ACC112 (cell line): ENCODE measurements around the gene GRHL1.
A peak's percentile ranks its signal among the peaks of the same experiment; 100 is the strongest.

Experiments used
- H2AFZ ChIP-seq: fragments of 200-600 bp; sonication (generic); one replicate; pipeline ENCODE4 v1.6.0; 2017; ENCODE audit warnings: antibody characterized with exemption, low read length; ENCODE audit not compliant: unreplicated experiment
- H3K27ac ChIP-seq: fragments of 200-600 bp; sonication (generic); 2 replicates; pipeline ENCODE4 v1.5.1; 2014; ENCODE audit warnings: low read depth, mild to moderate bottlenecking, antibody characterized with exemption, low read length, moderate library complexity
- H3K27me3 ChIP-seq: fragments of 200-600 bp; sonication (generic); 2 replicates; pipeline ENCODE4 v1.6.1; 2014; ENCODE audit warnings: mild to moderate bottlenecking, antibody characterized with exemption, low read length, moderate library complexity, mixed read lengths; ENCODE audit not compliant: insufficient read depth
- H3K36me3 ChIP-seq: fragments of 200-600 bp; sonication (generic); 2 replicates; pipeline ENCODE4 v1.6.1; 2016; ENCODE audit warnings: mild to moderate bottlenecking, antibody characterized with exemption, low read length, moderate library complexity, mixed read lengths; ENCODE audit not compliant: insufficient read depth
- H3K4me1 ChIP-seq: fragments of 200-600 bp; sonication (generic); one replicate; pipeline ENCODE4 v1.6.1; 2016; ENCODE audit warnings: low read length, mixed read lengths; ENCODE audit not compliant: insufficient read depth, unreplicated experiment, control insufficient read depth
- H3K4me3 ChIP-seq: fragments of 200-600 bp; sonication (generic); 2 replicates; pipeline ENCODE4 v1.5.1; 2014; ENCODE audit warnings: mild to moderate bottlenecking, low read depth, low read length
- H3K79me2 ChIP-seq: fragments of 200-600 bp; sonication (generic); one replicate; pipeline ENCODE4 v1.6.0; 2016; ENCODE audit warnings: low read length; ENCODE audit not compliant: control insufficient read depth, unreplicated experiment, insufficient read depth

GRHL1 gene

GRCh38 chr2:10003206-10004125, 52.0 kb downstream of the GRHL1 start:
- H3K4me1 ChIP-seq = peaks cover 10% of the 10 kb centered on the region
- H3K27ac ChIP-seq = no peak overlapping the region
- H3K4me3 ChIP-seq = no peak overlapping the region
- H3K27me3 ChIP-seq = no peaks in the 10 kb centered on the region
- no peaks in the 10 kb centered on the region for H3K36me3 ChIP-seq
- no peaks in the 10 kb centered on the region for H3K79me2 ChIP-seq
- no peak overlapping the region for H2AFZ ChIP-seq

- H3K79me2 ChIP-seq = no peaks in the 10 kb centered on the region
- no peak overlapping the region for H3K27ac ChIP-seq
- H3K4me3 ChIP-seq = no peak overlapping the region
- no peaks in the 10 kb centered on the region for H3K36me3 ChIP-seq
- no peaks in the 10 kb centered on the region for H3K27me3 ChIP-seq
- H2AFZ ChIP-seq = no peak overlapping the region
- H3K4me1 ChIP-seq = peaks cover 12% of the 10 kb centered on the region
Measured at GRCh38 chr2:10004401-10004800, 52.9 kb downstream of the GRHL1 start.

- Histone ChIP-seq H3K36me3 (no peaks in the 10 kb centered on the region), H3K27me3 (no peaks in the 10 kb centered on the region), H3K4me1 (peaks cover 15% of the 10 kb centered on the region), H2AFZ (no peak overlapping the region), H3K27ac (no peak overlapping the region), H3K4me3 (no peak overlapping the region), H3K79me2 (no peaks in the 10 kb centered on the region)
Measured at GRCh38 chr2:10004836-10005235, 53.3 kb downstream of the GRHL1 start.

- Histone ChIP-seq H3K79me2 (no peaks in the 10 kb centered on the region), H3K4me1 (peaks cover 22% of the 10 kb centered on the region), H2AFZ (no peak overlapping the region), H3K27me3 (no peaks in the 10 kb centered on the region), H3K27ac (no peak overlapping the region), H3K36me3 (no peaks in the 10 kb centered on the region), H3K4me3 (no peak overlapping the region)
Measured at GRCh38 chr2:10005461-10006235, 54.2 kb downstream of the GRHL1 start.

GRCh38 chr2:10006236-10007161, 55.0 kb downstream of the GRHL1 start:
- no peaks in the 10 kb centered on the region for H3K36me3 ChIP-seq
- H2AFZ ChIP-seq = no peak overlapping the region
- no peak overlapping the region for H3K4me3 ChIP-seq
- no peak overlapping the region for H3K27ac ChIP-seq
- H3K27me3 ChIP-seq = no peaks in the 10 kb centered on the region
- peaks cover 22% of the 10 kb centered on the region for H3K4me1 ChIP-seq
- no peaks in the 10 kb centered on the region for H3K79me2 ChIP-seq

- H3K4me1 ChIP-seq = peaks cover 22% of the 10 kb centered on the region
Measured at GRCh38 chr2:10007435-10007834, 55.9 kb downstream of the GRHL1 start.

GRCh38 chr2:10007921-10008808, 56.7 kb downstream of the GRHL1 start:
- peak overlapping the region; percentile 12 for H2AFZ ChIP-seq
- H3K79me2 ChIP-seq = no peaks in the 10 kb centered on the region
- peak overlapping the region; percentile 4; the same call in 1 of the 2 replicates for H3K4me3 ChIP-seq
- H3K4me1 ChIP-seq = peaks cover 22% of the 10 kb centered on the region
- H3K27ac ChIP-seq = no peak overlapping the region
- no peaks in the 10 kb centered on the region for H3K36me3 ChIP-seq
- H3K27me3 ChIP-seq = no peaks in the 10 kb centered on the region

More at GRCh38 chr2:10007435-10007834, 55.9 kb downstream of the GRHL1 start:
- Histone ChIP-seq H3K27ac (no peak overlapping the region), H3K4me3 (no peak overlapping the region), H2AFZ (no peak overlapping the region), H3K79me2 (no peaks in the 10 kb centered on the region), H3K36me3 (no peaks in the 10 kb centered on the region), H3K27me3 (no peaks in the 10 kb centered on the region)

GRCh38 chr2:10008809-10009176, 57.3 kb downstream of the GRHL1 start:
- Histone ChIP-seq H2AFZ (peak overlapping the region; percentile 12), H3K36me3 (no peaks in the 10 kb centered on the region), H3K4me1 (peaks cover 22% of the 10 kb centered on the region), H3K27me3 (no peaks in the 10 kb centered on the region), H3K27ac (no peak overlapping the region), H3K79me2 (no peaks in the 10 kb centered on the region), H3K4me3 (peak overlapping the region; percentile 4; the same call in 1 of the 2 replicates)

- H2AFZ ChIP-seq = no peak overlapping the region
- H3K27ac ChIP-seq = no peak overlapping the region
- no peaks in the 10 kb centered on the region for H3K27me3 ChIP-seq
- H3K36me3 ChIP-seq = no peaks in the 10 kb centered on the region
- H3K79me2 ChIP-seq = no peaks in the 10 kb centered on the region
- no peak overlapping the region for H3K4me3 ChIP-seq
- H3K4me1 ChIP-seq = peaks cover 22% of the 10 kb centered on the region
Measured at GRCh38 chr2:10009271-10009810, 57.8 kb downstream of the GRHL1 start.
